ENCODE data around the gene SUPT7L. TPM values are rescaled to one million over a fixed set of nuclear protein-coding genes. Genes with fewer than 3 reads are reported as not detected.

Gene SUPT7L
- total RNA-seq, 1 donor from 2014 or later = 47.6 TPM

DNA sequence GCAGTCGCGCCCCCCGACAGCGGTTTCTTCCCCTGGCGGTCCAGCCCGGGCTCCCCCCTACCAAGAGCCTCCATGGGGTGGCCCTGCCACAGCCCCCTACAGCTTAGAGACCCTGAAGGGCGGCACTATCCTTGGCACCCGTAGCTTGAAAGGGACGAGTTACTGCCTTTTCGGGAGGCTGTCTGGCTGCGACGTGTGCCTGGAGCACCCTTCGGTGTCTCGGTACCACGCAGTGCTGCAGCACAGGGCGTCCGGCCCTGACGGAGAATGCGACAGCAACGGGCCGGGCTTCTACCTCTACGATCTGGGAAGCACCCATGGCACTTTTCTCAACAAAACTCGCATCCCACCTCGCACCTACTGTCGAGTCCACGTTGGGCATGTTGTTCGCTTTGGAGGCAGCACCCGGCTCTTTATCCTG, 750 bp upstream of the SUPT7L start:
- Mint-ChIP-seq H3K27ac (peak overlapping the region; percentile 100), H3K9me3 (ENCODE audit: low read depth) (no peaks in the 10 kb centered on the region), H3K4me1 (ENCODE audit: low read depth) (peaks cover 22% of the 10 kb centered on the region), H3K27me3 (no peaks in the 10 kb centered on the region), H3K36me3 (ENCODE audit: insufficient read depth) (peaks cover 28% of the 10 kb centered on the region), H3K4me3 (ENCODE audit: low read depth) (peak overlapping the region; percentile 99)
- TF ChIP-seq, protein P1, sequence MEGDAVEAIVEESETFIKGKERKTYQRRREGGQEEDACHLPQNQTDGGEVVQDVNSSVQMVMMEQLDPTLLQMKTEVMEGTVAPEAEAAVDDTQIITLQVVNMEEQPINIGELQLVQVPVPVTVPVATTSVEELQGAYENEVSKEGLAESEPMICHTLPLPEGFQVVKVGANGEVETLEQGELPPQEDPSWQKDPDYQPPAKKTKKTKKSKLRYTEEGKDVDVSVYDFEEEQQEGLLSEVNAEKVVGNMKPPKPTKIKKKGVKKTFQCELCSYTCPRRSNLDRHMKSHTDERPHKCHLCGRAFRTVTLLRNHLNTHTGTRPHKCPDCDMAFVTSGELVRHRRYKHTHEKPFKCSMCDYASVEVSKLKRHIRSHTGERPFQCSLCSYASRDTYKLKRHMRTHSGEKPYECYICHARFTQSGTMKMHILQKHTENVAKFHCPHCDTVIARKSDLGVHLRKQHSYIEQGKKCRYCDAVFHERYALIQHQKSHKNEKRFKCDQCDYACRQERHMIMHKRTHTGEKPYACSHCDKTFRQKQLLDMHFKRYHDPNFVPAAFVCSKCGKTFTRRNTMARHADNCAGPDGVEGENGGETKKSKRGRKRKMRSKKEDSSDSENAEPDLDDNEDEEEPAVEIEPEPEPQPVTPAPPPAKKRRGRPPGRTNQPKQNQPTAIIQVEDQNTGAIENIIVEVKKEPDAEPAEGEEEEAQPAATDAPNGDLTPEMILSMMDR (IDR thresholded peaks at IDR 0.05; ENCODE audit: unreplicated experiment) = no peak
- DNase-seq (ENCODE audit: low spot score, unreplicated experiment) = no peak

DNA sequence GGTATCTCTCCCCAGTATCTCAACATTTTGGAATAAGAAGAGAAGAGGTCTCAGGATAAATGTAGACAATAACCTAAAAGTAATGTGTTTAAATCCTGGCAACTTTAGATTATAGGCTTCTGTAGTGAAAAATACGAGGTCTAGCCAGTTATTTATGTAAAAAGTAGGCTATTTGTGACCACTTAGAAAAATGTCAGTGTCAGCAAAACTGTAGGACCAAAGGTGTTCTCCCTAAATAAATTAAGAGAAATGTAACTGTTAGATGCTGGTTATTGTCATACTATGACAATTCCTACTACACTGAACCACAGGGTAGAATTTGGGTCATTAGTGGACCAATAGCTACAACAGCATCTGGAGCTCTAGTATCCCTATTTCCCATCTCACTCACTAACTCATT, 2.0 kb downstream of the SUPT7L start:
- peaks cover 22% of the 10 kb centered on the region for H3K4me1 Mint-ChIP-seq (ENCODE audit: low read depth)
- peak overlapping the region; percentile 99 for H3K4me3 Mint-ChIP-seq (ENCODE audit: low read depth)

DNA sequence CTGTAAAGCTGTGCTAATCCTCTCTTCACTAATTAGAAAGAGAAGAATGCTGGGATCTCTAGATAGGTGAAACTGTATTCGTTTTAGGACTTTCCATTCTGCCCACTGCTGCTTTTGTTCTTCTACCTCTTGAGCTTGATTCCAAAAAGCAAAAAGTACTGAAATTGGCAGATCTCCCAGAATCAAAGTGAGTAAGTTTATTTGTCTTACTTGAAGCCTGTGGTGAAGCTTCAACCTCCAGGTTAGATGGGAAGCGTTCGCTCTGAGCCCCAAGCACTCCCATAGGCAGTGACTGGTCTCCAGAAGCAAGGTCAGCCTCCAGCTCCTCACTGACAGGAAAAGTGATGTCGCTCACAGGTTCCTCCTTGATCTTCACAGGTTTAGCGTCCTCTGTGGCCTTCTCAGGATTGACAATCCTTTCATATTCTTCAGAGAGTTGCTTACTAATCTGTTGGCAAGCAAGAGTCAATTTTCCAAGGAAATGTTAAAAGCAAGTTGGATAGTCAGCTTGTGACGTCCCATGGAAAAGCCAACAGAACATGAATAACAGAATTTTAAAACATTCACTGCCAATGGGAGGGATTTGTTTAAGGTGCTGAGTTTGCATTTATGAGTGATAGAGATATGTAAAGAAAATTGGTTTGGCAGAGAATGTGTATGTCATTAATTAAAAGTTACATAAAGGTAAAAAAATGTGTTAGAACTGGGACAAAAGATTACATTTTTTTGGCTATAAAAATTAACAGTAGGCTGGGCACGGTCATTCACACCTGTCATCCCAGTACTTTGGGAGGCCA, 8.1 kb downstream of the SUPT7L start:
- no peaks in the 10 kb centered on the region for H3K27me3 Mint-ChIP-seq
- no peak overlapping the region for H3K27ac Mint-ChIP-seq
- no peaks in the 10 kb centered on the region for H3K9me3 Mint-ChIP-seq (ENCODE audit: low read depth)
- no peak for DNase-seq (ENCODE audit: low spot score, unreplicated experiment)
- H3K4me3 Mint-ChIP-seq (ENCODE audit: low read depth) = no peak overlapping the region
- TF ChIP-seq, protein P1 (IDR thresholded peaks at IDR 0.05; ENCODE audit: unreplicated experiment) = no peak
- peaks cover 27% of the 10 kb centered on the region for H3K36me3 Mint-ChIP-seq (ENCODE audit: insufficient read depth)
- H3K4me1 Mint-ChIP-seq (ENCODE audit: low read depth) = no peaks in the 10 kb centered on the region

More for the DNA sequence above, 2.0 kb downstream of the SUPT7L start:
- H3K27me3 Mint-ChIP-seq = no peaks in the 10 kb centered on the region
- no peak for DNase-seq (ENCODE audit: low spot score, unreplicated experiment)
- H3K9me3 Mint-ChIP-seq (ENCODE audit: low read depth) = no peaks in the 10 kb centered on the region
- H3K27ac Mint-ChIP-seq = no peak overlapping the region
- TF ChIP-seq, protein P1 (IDR thresholded peaks at IDR 0.05; ENCODE audit: unreplicated experiment) = no peak
- peaks cover 26% of the 10 kb centered on the region for H3K36me3 Mint-ChIP-seq (ENCODE audit: insufficient read depth)

DNA sequence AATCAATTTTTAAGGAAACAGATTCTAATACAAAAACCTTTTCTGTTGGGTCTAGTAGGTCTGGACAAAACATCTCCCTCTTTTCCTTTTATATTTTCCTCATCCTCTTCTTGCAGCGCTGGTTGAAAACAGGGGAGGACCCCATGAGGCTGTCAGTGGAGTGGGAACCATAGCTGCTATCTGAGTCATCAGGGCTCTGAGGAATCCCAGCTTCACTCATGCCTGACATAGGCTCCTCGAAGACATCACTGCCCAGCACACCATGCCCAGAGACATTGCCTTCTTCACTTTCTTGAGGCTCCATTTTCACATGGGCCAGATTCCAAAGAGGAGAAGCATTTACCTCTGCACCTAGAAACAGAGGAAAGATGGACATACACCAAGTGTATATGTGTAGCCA, 10.0 kb downstream of the SUPT7L start:
- no peaks in the 10 kb centered on the region for H3K9me3 Mint-ChIP-seq (ENCODE audit: low read depth)
- no peak for DNase-seq (ENCODE audit: low spot score, unreplicated experiment)
- no peak overlapping the region for H3K27ac Mint-ChIP-seq
- H3K36me3 Mint-ChIP-seq (ENCODE audit: insufficient read depth) = peaks cover 29% of the 10 kb centered on the region
- H3K4me1 Mint-ChIP-seq (ENCODE audit: low read depth) = no peaks in the 10 kb centered on the region
- no peak overlapping the region for H3K4me3 Mint-ChIP-seq (ENCODE audit: low read depth)
- TF ChIP-seq, protein P1 (IDR thresholded peaks at IDR 0.05; ENCODE audit: unreplicated experiment) = no peak
- no peaks in the 10 kb centered on the region for H3K27me3 Mint-ChIP-seq

DNA sequence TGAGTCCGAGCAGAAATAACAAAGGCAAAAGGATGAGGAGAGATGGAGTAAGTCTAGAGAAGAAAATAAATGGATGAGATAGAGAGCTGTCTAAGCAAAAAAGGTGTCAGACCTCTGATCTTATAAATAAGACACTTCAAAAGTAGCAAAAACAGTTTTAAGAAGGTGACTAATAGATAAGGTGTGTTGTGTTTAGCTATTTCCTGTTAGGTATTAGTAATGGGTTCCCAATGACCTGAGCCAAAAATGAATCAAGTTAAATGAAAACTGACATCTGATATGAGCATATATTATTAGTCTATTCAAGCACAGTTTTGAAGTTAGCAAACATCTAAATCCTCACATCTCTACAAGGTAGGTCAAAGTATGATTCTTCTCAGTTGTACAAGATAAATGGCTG, 10.6 kb downstream of the SUPT7L start:
- Mint-ChIP-seq H3K4me3 (ENCODE audit: low read depth) (no peak overlapping the region), H3K4me1 (ENCODE audit: low read depth) (no peaks in the 10 kb centered on the region), H3K36me3 (ENCODE audit: insufficient read depth) (peaks cover 31% of the 10 kb centered on the region)

More for the DNA sequence above, 10.6 kb downstream of the SUPT7L start:
- no peaks in the 10 kb centered on the region for H3K9me3 Mint-ChIP-seq (ENCODE audit: low read depth)
- H3K27me3 Mint-ChIP-seq = no peaks in the 10 kb centered on the region
- no peak for DNase-seq (ENCODE audit: low spot score, unreplicated experiment)
- H3K27ac Mint-ChIP-seq = no peak overlapping the region
- TF ChIP-seq, protein P1 (IDR thresholded peaks at IDR 0.05; ENCODE audit: unreplicated experiment) = no peak

All from progenitor cell of endocrine pancreas (in vitro differentiated cells).